Activated naive CD8-positive, alpha-beta T cell treated with anti-CD3 and anti-CD28 coated beads, Interleukin-2, amount 50 U/mL, for 24 hours (primary cell): Measurements from ENCODE around the gene SLC5A6.
"Not testable (repeated sequence)": the region's sequence is repeated elsewhere in the genome, so short reads cannot be mapped to it uniquely, and the experiment has no call there.

Source experiments
- ATAC-seq: fragments of 150-1000 bp; cut with Tn5 transposase; one replicate; pipeline ENCODE4 v1.10.0; 2021
- DNase-seq: peaks from one replicate; pipeline ENCODE4 v3.0.0; 2021
- H3K27ac Mint-ChIP-seq: one replicate; pipeline ENCODE4 v1.8.0; 2021; ENCODE audit warnings: mild to moderate bottlenecking, mixed read lengths
- H3K27me3 Mint-ChIP-seq: one replicate; pipeline ENCODE4 v1.8.0; 2021; ENCODE audit warnings: mixed read lengths
- H3K36me3 Mint-ChIP-seq: one replicate; pipeline ENCODE4 v1.8.0; 2021; ENCODE audit warnings: low read depth, mixed read lengths
- H3K4me1 Mint-ChIP-seq: one replicate; pipeline ENCODE4 v1.8.0; 2021; ENCODE audit warnings: mixed read lengths
- H3K4me3 Mint-ChIP-seq: one replicate; pipeline ENCODE4 v1.8.0; 2021; ENCODE audit warnings: mild to moderate bottlenecking, moderate library complexity, mixed read lengths
- H3K9me3 Mint-ChIP-seq: one replicate; pipeline ENCODE4 v1.8.0; 2021; ENCODE audit warnings: mixed read lengths

SLC5A6 gene

GRCh38 chr2:27203741-27204140 lies 8.3 kb downstream of the SLC5A6 start:
- peaks cover 50% of the 10 kb centered on the region for H3K36me3 Mint-ChIP-seq
- H3K27ac Mint-ChIP-seq = no peak overlapping the region
- no peaks in the 10 kb centered on the region for H3K9me3 Mint-ChIP-seq

GRCh38 chr2:27202854-27203253 lies 9.2 kb downstream of the SLC5A6 start:
- Mint-ChIP-seq H3K4me3 (no peak overlapping the region), H3K4me1 (peaks cover 10% of the 10 kb centered on the region), H3K36me3 (peaks cover 45% of the 10 kb centered on the region), H3K9me3 (no peaks in the 10 kb centered on the region), H3K27me3 (no peaks in the 10 kb centered on the region), H3K27ac (peak overlapping the region; percentile 46)
- DNase-seq (no peak), ATAC-seq (peak; percentile 16)

More at GRCh38 chr2:27203741-27204140, 8.3 kb downstream of the SLC5A6 start:
- DNase-seq (no peak), ATAC-seq (no peak)
- Mint-ChIP-seq H3K4me1 (peaks cover 10% of the 10 kb centered on the region), H3K4me3 (no peak overlapping the region), H3K27me3 (no peaks in the 10 kb centered on the region)

- H3K4me1 Mint-ChIP-seq = peaks cover 7% of the 10 kb centered on the region
- H3K4me3 Mint-ChIP-seq = no peak overlapping the region
- H3K36me3 Mint-ChIP-seq = peaks cover 34% of the 10 kb centered on the region
- no peaks in the 10 kb centered on the region for H3K27me3 Mint-ChIP-seq
- H3K9me3 Mint-ChIP-seq = no peaks in the 10 kb centered on the region
- no peak for DNase-seq
- H3K27ac Mint-ChIP-seq = no peak overlapping the region
- no peak for ATAC-seq
Observed at GRCh38 chr2:27201675-27202074, 10.4 kb downstream of the SLC5A6 start.

- ATAC-seq = no peak
- Mint-ChIP-seq H3K4me3 (no peak overlapping the region), H3K9me3 (no peaks in the 10 kb centered on the region), H3K4me1 (peaks cover 7% of the 10 kb centered on the region), H3K27me3 (no peaks in the 10 kb centered on the region), H3K36me3 (peaks cover 19% of the 10 kb centered on the region), H3K27ac (no peak overlapping the region)
- DNase-seq = no peak
Observed at GRCh38 chr2:27199241-27199640, 12.8 kb downstream of the SLC5A6 start.

GRCh38 chr2:27198627-27199026 lies 13.4 kb downstream of the SLC5A6 start:
- Mint-ChIP-seq H3K4me1 (peaks cover 7% of the 10 kb centered on the region), H3K9me3 (no peaks in the 10 kb centered on the region), H3K27ac (no peak overlapping the region), H3K4me3 (no peak overlapping the region), H3K36me3 (peaks cover 18% of the 10 kb centered on the region), H3K27me3 (no peaks in the 10 kb centered on the region)
- ATAC-seq (no peak), DNase-seq (no peak)

GRCh38 chr2:27198068-27198467 lies 14.0 kb downstream of the SLC5A6 start:
- not testable (repeated sequence) for H3K27me3 Mint-ChIP-seq, H3K4me1 Mint-ChIP-seq, H3K27ac Mint-ChIP-seq, H3K9me3 Mint-ChIP-seq, ATAC-seq, DNase-seq, H3K4me3 Mint-ChIP-seq
- peaks cover 12% of the 10 kb centered on the region for H3K36me3 Mint-ChIP-seq

GRCh38 chr2:27195799-27196198 lies 16.3 kb downstream of the SLC5A6 start:
- H3K27ac Mint-ChIP-seq, H3K4me3 Mint-ChIP-seq, H3K27me3 Mint-ChIP-seq, DNase-seq, H3K9me3 Mint-ChIP-seq, H3K4me1 Mint-ChIP-seq, H3K36me3 Mint-ChIP-seq, ATAC-seq: not testable (repeated sequence)

GRCh38 chr2:27194538-27195354 lies 17.3 kb downstream of the SLC5A6 start:
- Mint-ChIP-seq H3K36me3 (peaks cover 4% of the 10 kb centered on the region), H3K27me3 (no peaks in the 10 kb centered on the region), H3K27ac (no peak overlapping the region), H3K9me3 (no peaks in the 10 kb centered on the region), H3K4me1 (no peaks in the 10 kb centered on the region), H3K4me3 (no peak overlapping the region)
- ATAC-seq = no peak
- DNase-seq = no peak

- DNase-seq (peak; percentile 25), ATAC-seq (peak; percentile 77)
- Mint-ChIP-seq H3K4me3 (no peak overlapping the region), H3K27ac (no peak overlapping the region), H3K9me3 (no peaks in the 10 kb centered on the region), H3K27me3 (no peaks in the 10 kb centered on the region), H3K4me1 (no peaks in the 10 kb centered on the region), H3K36me3 (no peaks in the 10 kb centered on the region)
Observed at GRCh38 chr2:27191070-27191829, 20.8 kb downstream of the SLC5A6 start.

GRCh38 chr2:27189989-27190388 lies 22.1 kb downstream of the SLC5A6 start:
- Mint-ChIP-seq H3K4me3 (no peak overlapping the region), H3K27ac (no peak overlapping the region), H3K4me1 (no peaks in the 10 kb centered on the region), H3K36me3 (no peaks in the 10 kb centered on the region), H3K9me3 (no peaks in the 10 kb centered on the region), H3K27me3 (no peaks in the 10 kb centered on the region)
- ATAC-seq (no peak), DNase-seq (no peak)

- Mint-ChIP-seq H3K27me3 (peaks cover 9% of the 10 kb centered on the region), H3K36me3 (no peaks in the 10 kb centered on the region)
- ATAC-seq = no peak
Observed at GRCh38 chr2:27186613-27187345, 25.3 kb downstream of the SLC5A6 start.

GRCh38 chr2:27185331-27186026 lies 26.6 kb downstream of the SLC5A6 start:
- Mint-ChIP-seq H3K27ac (no peak overlapping the region), H3K9me3 (no peaks in the 10 kb centered on the region), H3K36me3 (no peaks in the 10 kb centered on the region), H3K4me1 (no peaks in the 10 kb centered on the region), H3K27me3 (peaks cover 17% of the 10 kb centered on the region), H3K4me3 (no peak overlapping the region)
- DNase-seq (no peak), ATAC-seq (no peak)

More at GRCh38 chr2:27186613-27187345, 25.3 kb downstream of the SLC5A6 start:
- Mint-ChIP-seq H3K4me1 (no peaks in the 10 kb centered on the region), H3K4me3 (no peak overlapping the region), H3K27ac (no peak overlapping the region), H3K9me3 (no peaks in the 10 kb centered on the region)
- no peak for DNase-seq

- Mint-ChIP-seq H3K9me3 (no peaks in the 10 kb centered on the region), H3K36me3 (no peaks in the 10 kb centered on the region), H3K27me3 (peaks cover 27% of the 10 kb centered on the region), H3K4me3 (no peak overlapping the region), H3K4me1 (no peaks in the 10 kb centered on the region), H3K27ac (no peak overlapping the region)
- ATAC-seq = peak; percentile 28
- DNase-seq = no peak
Observed at GRCh38 chr2:27184115-27184514, 28.0 kb downstream of the SLC5A6 start.

GRCh38 chr2:27182346-27182745 lies 29.7 kb downstream of the SLC5A6 start:
- no peak overlapping the region for H3K4me3 Mint-ChIP-seq
- no peak for ATAC-seq
- no peaks in the 10 kb centered on the region for H3K36me3 Mint-ChIP-seq
- H3K27me3 Mint-ChIP-seq = peaks cover 29% of the 10 kb centered on the region
- no peaks in the 10 kb centered on the region for H3K4me1 Mint-ChIP-seq
- DNase-seq = no peak
- H3K9me3 Mint-ChIP-seq = no peaks in the 10 kb centered on the region
- H3K27ac Mint-ChIP-seq = no peak overlapping the region
